Measurements from ENCODE around the gene KCNJ16. TPM values are rescaled to one million over a fixed set of nuclear protein-coding genes. Genes with fewer than 3 reads are reported as not detected.

KCNJ16 gene
- total and polyA plus RNA-seq, 2 of the 13 experiments (the other 11 are each of a cell fraction or from before 2014, with no cell fraction given), result not detected

DNA sequence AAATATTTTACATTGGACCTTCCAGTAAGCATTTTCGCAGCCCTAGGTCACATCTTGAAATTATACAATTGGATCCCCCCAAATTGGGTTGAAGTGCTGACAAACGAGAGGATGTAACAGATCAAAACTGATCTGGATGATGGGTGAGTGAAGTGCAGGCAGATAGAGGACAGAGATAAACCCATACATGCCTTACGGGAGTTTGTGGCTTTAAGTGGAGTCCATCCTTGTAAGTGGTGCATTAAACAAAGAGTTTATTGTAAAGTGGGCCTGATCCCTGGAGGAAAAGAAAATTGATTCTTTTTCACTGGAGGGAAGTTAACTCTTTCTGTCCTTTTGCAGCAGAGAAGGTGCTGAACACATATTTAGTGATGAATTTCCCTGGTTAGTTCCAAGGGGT is 55.3 kb downstream of the KCNJ16 start:
- Histone ChIP-seq H3K9me3 (ENCODE audit: low read length) (peaks cover 5% of the 10 kb centered on the region; the same call in 1 of the 2 replicates), H4K20me1 (ENCODE audit: insufficient read depth, low read length) (no peaks in the 10 kb centered on the region), H3K36me3 (replicated peaks in 1 of 2; ENCODE audit: control insufficient read depth in 1 of 2, insufficient read depth in 2 of 2, low read length in 2 of 2) (no peaks in the 10 kb centered on the region), H3K27ac (ENCODE audit: extremely low read length, insufficient read depth, low read length) (no peak overlapping the region), H3K79me2 (ENCODE audit: insufficient read depth, low read length) (no peaks in the 10 kb centered on the region), H3K27me3 (ENCODE audit: control insufficient read depth in 1 of 2, insufficient read depth in 2 of 2, low read length in 2 of 2) (no peaks in the 10 kb centered on the region), H3K4me1 (ENCODE audit: insufficient read depth, low read length) (no peaks in the 10 kb centered on the region), H3K9ac (ENCODE audit: insufficient read depth, low read depth, low read length) (no peak overlapping the region), H2AFZ (ENCODE audit: low read length) (no peak overlapping the region), H3K4me3 (replicated peaks in 1 of 3; ENCODE audit: insufficient read depth in 1 of 3, low read depth in 2 of 3, low read length in 3 of 3) (no peak overlapping the region), H3K4me2 (ENCODE audit: low read depth, low read length) (no peak overlapping the region)
- ATAC-seq, result no peak
- CTCF ChIA-PET (ENCODE audit: low intra/inter-chr PET ratio, low total read pairs), result no interaction called here
- POLR2A ChIA-PET, result no interaction called here
- in situ Hi-C loops (cut with HindIII; ENCODE audit: extremely low pct_ligation_motif_present, low pct_unique_long_range_greater_than_20kb) (no loop called here), intact Hi-C loops (cut with micrococcal nuclease; ENCODE audit: unreplicated experiment) (no loop called here)
- FAIRE-seq, result no peak
- BruUV-seq (replicated peaks), result no TSS peak
- 2% methylated on average over 3 of the region's 3 CpGs for WGBS (ENCODE audit: low lambda C conversion rate)
- no peak for DNase-seq (ENCODE audit: low spot score)
- TF ChIP-seq ZNF101 (CRISPR knock-in tag; IDR thresholded peaks at IDR 0.05; ENCODE audit: borderline replicate concordance, low read depth), result no peak
- no peak for TF ChIP-seq TBL1XR1 (IDR thresholded peaks at IDR 0.05; ENCODE audit: borderline replicate concordance, low read length, partially characterized antibody)
- no peak for TF ChIP-seq ARNTL (CRISPR knock-in tag; IDR thresholded peaks at IDR 0.05)
- TF ChIP-seq NCOA1 (CRISPR knock-in tag; IDR thresholded peaks at IDR 0.05), result no peak
- no peak for TF ChIP-seq ZNF234 (CRISPR knock-in tag; conservative IDR thresholded peaks at IDR 0.05)
- no peak for TF ChIP-seq RXRA (CRISPR knock-in tag; IDR thresholded peaks at IDR 0.05)
- TF ChIP-seq FOXA1 (IDR thresholded peaks at IDR 0.05), result no peak
- TF ChIP-seq FOXA1 (CRISPR knock-in tag; IDR thresholded peaks at IDR 0.05), result no peak
- TF ChIP-seq, protein P1, sequence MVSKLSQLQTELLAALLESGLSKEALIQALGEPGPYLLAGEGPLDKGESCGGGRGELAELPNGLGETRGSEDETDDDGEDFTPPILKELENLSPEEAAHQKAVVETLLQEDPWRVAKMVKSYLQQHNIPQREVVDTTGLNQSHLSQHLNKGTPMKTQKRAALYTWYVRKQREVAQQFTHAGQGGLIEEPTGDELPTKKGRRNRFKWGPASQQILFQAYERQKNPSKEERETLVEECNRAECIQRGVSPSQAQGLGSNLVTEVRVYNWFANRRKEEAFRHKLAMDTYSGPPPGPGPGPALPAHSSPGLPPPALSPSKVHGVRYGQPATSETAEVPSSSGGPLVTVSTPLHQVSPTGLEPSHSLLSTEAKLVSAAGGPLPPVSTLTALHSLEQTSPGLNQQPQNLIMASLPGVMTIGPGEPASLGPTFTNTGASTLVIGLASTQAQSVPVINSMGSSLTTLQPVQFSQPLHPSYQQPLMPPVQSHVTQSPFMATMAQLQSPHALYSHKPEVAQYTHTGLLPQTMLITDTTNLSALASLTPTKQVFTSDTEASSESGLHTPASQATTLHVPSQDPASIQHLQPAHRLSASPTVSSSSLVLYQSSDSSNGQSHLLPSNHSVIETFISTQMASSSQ (IDR thresholded peaks at IDR 0.05; ENCODE audit: low read depth), result no peak
- TF ChIP-seq, protein P1 (CRISPR knock-in tag; IDR thresholded peaks at IDR 0.05; ENCODE audit: borderline replicate concordance), result no peak

Data from HepG2 (cell line).